ENCODE measurements around the gene LYRM4. TPM values are rescaled to one million over a fixed set of nuclear protein-coding genes. Genes with fewer than 3 reads are reported as not detected.
A peak's percentile ranks its signal among the peaks of the same experiment; 100 is the strongest.

Gene LYRM4
- total and polyA plus RNA-seq, 9 of the 15 experiments (the other 6 are each of a cell fraction or from before 2014, with no cell fraction given) = 24.2 to 69.4 (median 41.8) TPM

DNA sequence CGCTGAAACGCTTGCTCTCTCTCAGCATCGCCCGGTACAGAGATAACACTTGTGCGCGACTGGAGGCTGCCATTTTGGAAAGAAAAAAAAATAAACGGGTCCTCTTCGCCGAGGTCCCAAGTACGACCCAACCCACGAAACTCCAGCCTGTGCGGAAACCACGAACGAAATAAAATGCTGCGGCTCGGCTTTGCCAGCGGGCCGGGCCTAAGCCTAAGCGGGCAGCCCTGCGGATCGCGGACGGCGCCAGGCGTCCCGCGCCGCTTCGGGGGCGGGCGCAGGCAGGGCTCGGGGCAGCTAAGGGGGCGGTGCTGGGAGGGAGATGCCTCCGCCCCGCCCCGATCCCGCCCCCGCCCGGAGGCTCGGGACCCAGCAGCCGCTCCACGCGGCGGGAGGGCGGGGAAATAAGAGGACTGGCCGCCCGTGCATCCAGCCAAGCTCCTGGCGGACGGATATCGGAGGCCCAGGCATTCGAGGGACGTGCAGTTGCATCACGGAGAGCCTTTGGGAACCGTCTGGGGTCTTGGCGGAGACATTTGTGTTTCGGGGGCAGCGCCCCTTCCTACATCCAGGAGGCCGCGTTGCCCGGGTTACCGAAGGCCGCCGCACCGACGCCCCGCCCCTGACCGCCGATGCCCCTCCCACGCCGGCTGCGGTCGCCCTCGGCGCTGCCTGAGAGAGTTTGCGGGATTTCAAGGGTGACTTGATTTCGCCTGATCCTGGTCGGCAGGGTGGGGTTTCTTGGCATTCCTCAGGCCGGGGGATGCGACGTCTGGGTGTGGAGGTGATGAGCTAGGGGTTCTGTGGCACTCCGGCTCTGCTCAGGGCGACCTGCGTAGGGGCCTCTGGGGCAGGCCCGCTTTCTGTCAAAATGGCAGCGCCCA is at the start of gene LYRM4, which contains the start of gene FARS2 (continued):
- TF ChIP-seq MTF1 (CRISPR knock-in tag; IDR thresholded peaks at IDR 0.05; ENCODE audit: borderline replicate concordance) = no peak
- TF ChIP-seq JUN (IDR thresholded peaks at IDR 0.05; ENCODE audit: borderline replicate concordance, low read depth, low read length) = 0 out of 2 replicates have a peak, but pooled peaks have one; percentile 29
- no peak for TF ChIP-seq JUN (CRISPR knock-in tag; IDR thresholded peaks at IDR 0.05; ENCODE audit: borderline replicate concordance)
- TF ChIP-seq CCAR2 (IDR thresholded peaks at IDR 0.05; ENCODE audit: low read depth, low read length) = no peak
- no peak for TF ChIP-seq ZNF354B (CRISPR knock-in tag; IDR thresholded peaks at IDR 0.05)
- TF ChIP-seq ARHGAP35 (IDR thresholded peaks at IDR 0.05; ENCODE audit: partially characterized antibody) = no peak
- TF ChIP-seq GATAD2B (IDR thresholded peaks at IDR 0.05; ENCODE audit: borderline replicate concordance) = no peak
- TF ChIP-seq MCM7 (IDR thresholded peaks at IDR 0.05) = no peak
- TF ChIP-seq TRIM24 (IDR thresholded peaks at IDR 0.05) = no peak
- no peak for TF ChIP-seq HNRNPH1 (optimal IDR thresholded peaks at IDR 0.05; ENCODE audit: low read depth, low read length)
- no peak for TF ChIP-seq SMAD1 (IDR thresholded peaks at IDR 0.05; ENCODE audit: low read depth, low read length, partially characterized antibody)
- peak; percentile 99 for TF ChIP-seq ZNF384 (IDR thresholded peaks at IDR 0.05; ENCODE audit: low read depth, low read length)
- TF ChIP-seq, protein P1, sequence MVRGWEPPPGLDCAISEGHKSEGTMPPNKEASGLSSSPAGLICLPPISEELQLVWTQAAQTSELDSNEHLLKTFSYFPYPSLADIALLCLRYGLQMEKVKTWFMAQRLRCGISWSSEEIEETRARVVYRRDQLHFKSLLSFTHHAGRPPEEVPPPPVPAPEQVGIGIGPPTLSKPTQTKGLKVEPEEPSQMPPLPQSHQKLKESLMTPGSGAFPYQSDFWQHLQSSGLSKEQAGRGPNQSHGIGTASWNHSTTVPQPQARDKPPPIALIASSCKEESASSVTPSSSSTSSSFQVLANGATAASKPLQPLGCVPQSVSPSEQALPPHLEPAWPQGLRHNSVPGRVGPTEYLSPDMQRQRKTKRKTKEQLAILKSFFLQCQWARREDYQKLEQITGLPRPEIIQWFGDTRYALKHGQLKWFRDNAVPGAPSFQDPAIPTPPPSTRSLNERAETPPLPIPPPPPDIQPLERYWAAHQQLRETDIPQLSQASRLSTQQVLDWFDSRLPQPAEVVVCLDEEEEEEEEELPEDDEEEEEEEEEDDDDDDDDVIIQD (CRISPR knock-in tag; IDR thresholded peaks at IDR 0.05) = no peak
- peak; percentile 49; the same call in 1 of the 2 replicates for TF ChIP-seq ZNF263 (CRISPR knock-in tag; IDR thresholded peaks at IDR 0.05; ENCODE audit: borderline replicate concordance)
- peak; percentile 30; the same call in 1 of the 2 replicates for TF ChIP-seq ZNF239 (CRISPR knock-in tag; IDR thresholded peaks at IDR 0.05)
- TF ChIP-seq, protein P2, sequence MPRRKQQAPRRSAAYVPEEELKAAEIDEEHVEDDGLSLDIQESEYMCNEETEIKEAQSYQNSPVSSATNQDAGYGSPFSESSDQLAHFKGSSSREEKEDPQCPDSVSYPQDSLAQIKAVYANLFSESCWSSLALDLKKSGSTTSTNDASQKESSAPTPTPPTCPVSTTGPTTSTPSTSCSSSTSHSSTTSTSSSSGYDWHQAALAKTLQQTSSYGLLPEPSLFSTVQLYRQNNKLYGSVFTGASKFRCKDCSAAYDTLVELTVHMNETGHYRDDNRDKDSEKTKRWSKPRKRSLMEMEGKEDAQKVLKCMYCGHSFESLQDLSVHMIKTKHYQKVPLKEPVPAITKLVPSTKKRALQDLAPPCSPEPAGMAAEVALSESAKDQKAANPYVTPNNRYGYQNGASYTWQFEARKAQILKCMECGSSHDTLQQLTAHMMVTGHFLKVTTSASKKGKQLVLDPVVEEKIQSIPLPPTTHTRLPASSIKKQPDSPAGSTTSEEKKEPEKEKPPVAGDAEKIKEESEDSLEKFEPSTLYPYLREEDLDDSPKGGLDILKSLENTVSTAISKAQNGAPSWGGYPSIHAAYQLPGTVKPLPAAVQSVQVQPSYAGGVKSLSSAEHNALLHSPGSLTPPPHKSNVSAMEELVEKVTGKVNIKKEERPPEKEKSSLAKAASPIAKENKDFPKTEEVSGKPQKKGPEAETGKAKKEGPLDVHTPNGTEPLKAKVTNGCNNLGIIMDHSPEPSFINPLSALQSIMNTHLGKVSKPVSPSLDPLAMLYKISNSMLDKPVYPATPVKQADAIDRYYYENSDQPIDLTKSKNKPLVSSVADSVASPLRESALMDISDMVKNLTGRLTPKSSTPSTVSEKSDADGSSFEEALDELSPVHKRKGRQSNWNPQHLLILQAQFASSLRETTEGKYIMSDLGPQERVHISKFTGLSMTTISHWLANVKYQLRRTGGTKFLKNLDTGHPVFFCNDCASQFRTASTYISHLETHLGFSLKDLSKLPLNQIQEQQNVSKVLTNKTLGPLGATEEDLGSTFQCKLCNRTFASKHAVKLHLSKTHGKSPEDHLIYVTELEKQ (CRISPR knock-in tag; IDR thresholded peaks at IDR 0.05) = no peak
- no peak for TF ChIP-seq SNRNP70 (optimal IDR thresholded peaks at IDR 0.05; ENCODE audit: low read depth, low read length)
- TF ChIP-seq TCF3 (CRISPR knock-in tag; IDR thresholded peaks at IDR 0.05) = no peak
- TF ChIP-seq POLR2G (IDR thresholded peaks at IDR 0.05; ENCODE audit: low read depth, low read length) = peak; percentile 85
- TF ChIP-seq SRSF7 (optimal IDR thresholded peaks at IDR 0.05; ENCODE audit: low read depth, low read length) = no peak
- TF ChIP-seq NCOA1 (IDR thresholded peaks at IDR 0.05; ENCODE audit: low read depth) = no peak
- TF ChIP-seq, protein P3, sequence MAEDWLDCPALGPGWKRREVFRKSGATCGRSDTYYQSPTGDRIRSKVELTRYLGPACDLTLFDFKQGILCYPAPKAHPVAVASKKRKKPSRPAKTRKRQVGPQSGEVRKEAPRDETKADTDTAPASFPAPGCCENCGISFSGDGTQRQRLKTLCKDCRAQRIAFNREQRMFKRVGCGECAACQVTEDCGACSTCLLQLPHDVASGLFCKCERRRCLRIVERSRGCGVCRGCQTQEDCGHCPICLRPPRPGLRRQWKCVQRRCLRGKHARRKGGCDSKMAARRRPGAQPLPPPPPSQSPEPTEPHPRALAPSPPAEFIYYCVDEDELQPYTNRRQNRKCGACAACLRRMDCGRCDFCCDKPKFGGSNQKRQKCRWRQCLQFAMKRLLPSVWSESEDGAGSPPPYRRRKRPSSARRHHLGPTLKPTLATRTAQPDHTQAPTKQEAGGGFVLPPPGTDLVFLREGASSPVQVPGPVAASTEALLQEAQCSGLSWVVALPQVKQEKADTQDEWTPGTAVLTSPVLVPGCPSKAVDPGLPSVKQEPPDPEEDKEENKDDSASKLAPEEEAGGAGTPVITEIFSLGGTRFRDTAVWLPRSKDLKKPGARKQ (CRISPR knock-in tag; IDR thresholded peaks at IDR 0.05) = no peak
- no peak for TF ChIP-seq SRSF9 (IDR thresholded peaks at IDR 0.05; ENCODE audit: borderline replicate concordance, low read depth, low read length)

All from K562 (cell line).